H1 (cell line): ENCODE measurements around the gene CRTC1. TPM values are rescaled to one million over a fixed set of nuclear protein-coding genes. Genes with fewer than 3 reads are reported as not detected.
A peak's percentile ranks its signal among the peaks of the same experiment; 100 is the strongest.

Experiments used
- CTCF ChIA-PET: fragments of 300-600 bp; sonication (Branson Sonifier 250); formaldehyde crosslinking; loops from one replicate; lab custom pipeline; 2021; ENCODE audit not compliant: partially characterized antibody; lab: Charles Lee
- POLR2A ChIA-PET: fragments of 300-600 bp; sonication (Branson Sonifier 250); formaldehyde crosslinking; loops from one replicate; lab custom pipeline; 2021; ENCODE audit warnings: inconsistent platforms; ENCODE audit not compliant: partially characterized antibody; lab: Charles Lee
- DNase-seq, 2 experiments: peaks; one replicate each; pipeline versions ENCODE4 v3.0.0 to v3.0.0-alpha.2; 2010 to 2022; ENCODE audit warnings: low spot score in 2 of 2, low read depth in 1 of 2, mixed read lengths in 1 of 2
- FAIRE-seq: peaks from 2 replicates; lab custom pipeline; 2011; peaks lifted over from hg19 to GRCh38; lab: Jason Lieb, UNC
- H2AFZ ChIP-seq: 2 replicates; pipeline ENCODE4 v1.8.1; 2012; ENCODE audit warnings: low read length, inconsistent platforms
- H2AK5ac ChIP-seq: 2 replicates; pipeline ENCODE4 v1.6.1; 2013; ENCODE audit warnings: low read depth, low read length
- H2BK120ac ChIP-seq: replicated peaks from 2 replicates; pipeline ENCODE3; 2013; ENCODE audit warnings: low read depth, low read length, inconsistent platforms
- H2BK12ac ChIP-seq: 2 replicates; pipeline ENCODE4 v1.6.1; 2013; ENCODE audit warnings: low read depth, low read length
- H2BK15ac ChIP-seq: 2 replicates; pipeline ENCODE4 v1.6.1; 2013; ENCODE audit warnings: low read length
- H2BK20ac ChIP-seq: 2 replicates; pipeline ENCODE4 v1.6.1; 2013; ENCODE audit warnings: low read length
- H2BK5ac ChIP-seq: 2 replicates; pipeline ENCODE4 v1.6.1; 2013; ENCODE audit warnings: low read depth, low read length
- H3K14ac ChIP-seq: 2 replicates; pipeline ENCODE4 v1.6.1; 2013; ENCODE audit warnings: inconsistent platforms; ENCODE audit not compliant: insufficient read length
- H3K18ac ChIP-seq: 2 replicates; pipeline ENCODE4 v1.6.1; 2013; ENCODE audit warnings: low read length; ENCODE audit errors: extremely low read depth
- H3K23ac ChIP-seq: 2 replicates; pipeline ENCODE4 v1.6.1; 2013; ENCODE audit warnings: inconsistent platforms; ENCODE audit not compliant: insufficient read length
- H3K23me2 ChIP-seq: 2 replicates; pipeline ENCODE4 v1.6.1; 2013; ENCODE audit warnings: low read depth, low read length
- H3K27ac ChIP-seq: 2 replicates; pipeline ENCODE4 v1.6.1; 2011; ENCODE audit warnings: low read depth, low read length, inconsistent platforms
- H3K27me3 ChIP-seq, 4 experiments: replicated peaks in 1 of 4; 1 replicate in 1 of 4; 2 replicates in 3 of 4; pipeline versions ENCODE4 v1.6.1 to v1.8.1; 2011 to 2013; ENCODE audit warnings: low read length in 3 of 4, mild to moderate bottlenecking in 3 of 4, inconsistent platforms in 2 of 4, mixed read lengths in 2 of 4, moderate library complexity in 1 of 4; ENCODE audit not compliant: control insufficient read depth in 3 of 4, insufficient read depth in 3 of 4; ENCODE audit errors: extremely low read depth in 1 of 4
- H3K36me3 ChIP-seq, 4 experiments: 2 replicates each; pipeline versions ENCODE4 v1.6.1 to v1.8.1; 2011 to 2013; ENCODE audit warnings: mild to moderate bottlenecking in 4 of 4, low read length in 3 of 4, moderate library complexity in 2 of 4, control low read depth in 1 of 4, inconsistent platforms in 1 of 4; ENCODE audit not compliant: insufficient read depth in 4 of 4, control insufficient read depth in 2 of 4
- H3K4ac ChIP-seq: replicated peaks from 2 replicates; pipeline ENCODE3; 2013; ENCODE audit warnings: low read length, low read depth, mixed read lengths, inconsistent platforms; ENCODE audit not compliant: insufficient read length
- H3K4me1 ChIP-seq, 4 experiments: replicated peaks in 1 of 4; 1 replicate in 1 of 4; 2 replicates in 3 of 4; pipeline versions ENCODE4 v1.6.1 to v1.8.1; 2011 to 2013; ENCODE audit warnings: low read length in 3 of 4, inconsistent platforms in 2 of 4, mixed read lengths in 1 of 4; ENCODE audit not compliant: insufficient read depth in 4 of 4, control insufficient read depth in 3 of 4
- H3K4me2 ChIP-seq, 2 experiments: 2 replicates each; pipeline versions ENCODE4 v1.6.1 to v1.8.1; 2011 to 2013; ENCODE audit warnings: low read depth in 2 of 2, low read length in 2 of 2, control low read depth in 1 of 2, inconsistent platforms in 1 of 2, mild to moderate bottlenecking in 1 of 2; ENCODE audit not compliant: insufficient read depth in 1 of 2
- H3K4me3 ChIP-seq, 4 experiments: fragments of 200-600, 300-600 bp in 1 of 4; sonication (generic), shearing (Covaris generic), sonication (Bioruptor Twin) in 1 of 4; 2 replicates each; pipeline versions ENCODE4 v1.5.1 to v1.8.1; 2011 to 2016; ENCODE audit warnings: low read length in 4 of 4, low read depth in 3 of 4, control low read depth in 2 of 4, inconsistent platforms in 2 of 4, mild to moderate bottlenecking in 2 of 4, mixed read lengths in 1 of 4, moderate library complexity in 1 of 4; ENCODE audit not compliant: insufficient read depth in 2 of 4; ENCODE audit errors: extremely low read depth in 1 of 4
- H3K56ac ChIP-seq: replicated peaks from 2 replicates; pipeline ENCODE3; 2013; ENCODE audit warnings: low read depth, mild to moderate bottlenecking, mixed read lengths, low read length, inconsistent platforms; ENCODE audit not compliant: insufficient read length
- H3K79me1 ChIP-seq: 2 replicates; pipeline ENCODE4 v1.6.1; 2013; ENCODE audit warnings: low read depth, low read length, control low read depth
- H3K79me2 ChIP-seq, 2 experiments: 2 replicates each; pipeline versions ENCODE4 v1.6.1 to v1.8.1; 2012 to 2013; ENCODE audit warnings: low read length in 2 of 2, mild to moderate bottlenecking in 2 of 2, inconsistent platforms in 1 of 2; ENCODE audit not compliant: insufficient read depth in 2 of 2, control insufficient read depth in 1 of 2
- H3K9ac ChIP-seq, 4 experiments: replicated peaks in 1 of 4; 1 replicate in 1 of 4; 2 replicates in 3 of 4; pipeline versions ENCODE4 v1.6.1 to v1.8.1; 2011 to 2013; ENCODE audit warnings: low read depth in 3 of 4, low read length in 3 of 4, control low read depth in 2 of 4, mild to moderate bottlenecking in 2 of 4, moderate library complexity in 2 of 4, inconsistent platforms in 1 of 4; ENCODE audit errors: extremely low read depth in 1 of 4
- H3K9me3 ChIP-seq, 2 experiments: 2 replicates each; pipeline versions ENCODE4 v1.6.1 to v1.8.1; 2012 to 2013; ENCODE audit warnings: mild to moderate bottlenecking in 2 of 2, moderate library complexity in 2 of 2, control low read depth in 1 of 2, inconsistent platforms in 1 of 2, low read depth in 1 of 2, low read length in 1 of 2, mixed read lengths in 1 of 2; ENCODE audit not compliant: insufficient read depth in 2 of 2
- H4K20me1 ChIP-seq, 2 experiments: replicated peaks in 1 of 2; 2 replicates each; pipeline versions ENCODE3 to v1.8.1; 2011 to 2013; ENCODE audit warnings: inconsistent platforms in 2 of 2, low read length in 2 of 2, mild to moderate bottlenecking in 1 of 2; ENCODE audit not compliant: insufficient read depth in 2 of 2, control insufficient read depth in 1 of 2
- H4K5ac ChIP-seq: 2 replicates; pipeline ENCODE4 v1.6.1; 2013; ENCODE audit warnings: low read length, low read depth, mixed read lengths, inconsistent platforms; ENCODE audit not compliant: insufficient read length
- H4K8ac ChIP-seq: 2 replicates; pipeline ENCODE4 v1.8.0; 2013; ENCODE audit warnings: mild to moderate bottlenecking, moderate library complexity, low read length, inconsistent platforms; ENCODE audit not compliant: insufficient read depth; ENCODE audit errors: extremely low read depth
- H4K91ac ChIP-seq: replicated peaks from 2 replicates; pipeline ENCODE3; 2013; ENCODE audit warnings: low read length, mixed read lengths, inconsistent platforms; ENCODE audit not compliant: insufficient read length
- CBX5 ChIP-seq: fragments of 300-800, 300-1000 bp; sonication (generic); IDR thresholded peaks from 2 replicates; pipeline ENCODE4 v1.7.1; 2016; ENCODE audit warnings: antibody characterized with exemption, low read length, low read depth
- CTBP2 ChIP-seq: IDR thresholded peaks from 2 replicates; pipeline ENCODE4 v1.7.0; 2011; ENCODE audit warnings: borderline replicate concordance, mild to moderate bottlenecking, moderate library complexity, mixed read lengths, low read length; ENCODE audit not compliant: insufficient read depth, insufficient read length
- MAFK ChIP-seq: IDR thresholded peaks from 2 replicates; pipeline ENCODE4 v1.6.1; 2012; ENCODE audit warnings: low read depth, mild to moderate bottlenecking, improper control_type of control experiment, low read length
- RAD21 ChIP-seq, 2 experiments: IDR thresholded peaks in 1 of 2; conservative IDR thresholded peaks in 1 of 2; 2 replicates each; pipeline ENCODE4 v1.6.1; 2011; ENCODE audit warnings: low read depth in 2 of 2, low read length in 2 of 2, improper control_type of control experiment in 1 of 2, inconsistent platforms in 1 of 2, mild to moderate bottlenecking in 1 of 2, moderate library complexity in 1 of 2
- RXRA ChIP-seq: IDR thresholded peaks from 2 replicates; pipeline ENCODE4 v1.6.1; 2011; ENCODE audit warnings: low read depth, mild to moderate bottlenecking, low read length, moderate library complexity; ENCODE audit not compliant: insufficient read depth
- WGBS, 2 experiments: shearing (Covaris generic) in 1 of 2; methylation state at CpG; one replicate each; pipeline versions ENCODE4 v1.1.6 to v1.1.7; 2013 to 2015; ENCODE audit warnings: low lambda C conversion rate in 2 of 2, mixed read lengths in 2 of 2, inconsistent platforms in 1 of 2, low coverage in 1 of 2, missing lambda C conversion rate in 1 of 2; ENCODE audit not compliant: insufficient replicate concordance in 2 of 2, insufficient coverage in 1 of 2, insufficient read length in 1 of 2; ENCODE audit errors: extremely low coverage in 1 of 2, missing lambda C conversion rate in 1 of 2; 5-methylcytosine and 5-hydroxymethylcytosine counted together
- polyA plus RNA-seq, 7 experiments: library from polyadenylated mRNA; depleted of rRNA in 3 of 7; stranded (reverse) in 5 of 7; unstranded in 2 of 7; fragments of >200 nt in 5 of 7; fragments of 200-250 nt in 2 of 7; gene quantifications; 1 replicate in 5 of 7; 2 replicates in 1 of 7; 4 replicates in 1 of 7; pipeline versions ENCODE4 v1.2.1 to v1.2.3, GENCODE V29; 2011 to 2013; ENCODE audit warnings: missing spikeins in 2 of 7, mixed read lengths in 2 of 7
- total RNA-seq: library from RNA; stranded (reverse); fragmentation: NEBNext Ultra II Directional; extraction: Animal tissue kit (Norgen Biotek cat#: 25700); gene quantifications from 2 replicates; pipeline ENCODE4 v1.2.1, GENCODE V29; 2021
- TF ChIP-seq, protein P1 (sequence below), 3 experiments: IDR thresholded peaks; 1 replicate in 2 of 3; 2 replicates in 1 of 3; pipeline versions ENCODE4 v1.5.1 to v1.6.1; 2011; ENCODE audit warnings: low read length in 3 of 3, mild to moderate bottlenecking in 3 of 3, inconsistent platforms in 2 of 3, low read depth in 1 of 3, moderate library complexity in 1 of 3; ENCODE audit not compliant: insufficient read depth in 1 of 3; ENCODE audit errors: control extremely low read depth in 1 of 3

CRTC1 gene
- total and polyA plus RNA-seq, 2 of the 8 experiments (the other 6 are each of a cell fraction or from before 2014, with no cell fraction given): 2.9 to 8.5 TPM

DNA sequence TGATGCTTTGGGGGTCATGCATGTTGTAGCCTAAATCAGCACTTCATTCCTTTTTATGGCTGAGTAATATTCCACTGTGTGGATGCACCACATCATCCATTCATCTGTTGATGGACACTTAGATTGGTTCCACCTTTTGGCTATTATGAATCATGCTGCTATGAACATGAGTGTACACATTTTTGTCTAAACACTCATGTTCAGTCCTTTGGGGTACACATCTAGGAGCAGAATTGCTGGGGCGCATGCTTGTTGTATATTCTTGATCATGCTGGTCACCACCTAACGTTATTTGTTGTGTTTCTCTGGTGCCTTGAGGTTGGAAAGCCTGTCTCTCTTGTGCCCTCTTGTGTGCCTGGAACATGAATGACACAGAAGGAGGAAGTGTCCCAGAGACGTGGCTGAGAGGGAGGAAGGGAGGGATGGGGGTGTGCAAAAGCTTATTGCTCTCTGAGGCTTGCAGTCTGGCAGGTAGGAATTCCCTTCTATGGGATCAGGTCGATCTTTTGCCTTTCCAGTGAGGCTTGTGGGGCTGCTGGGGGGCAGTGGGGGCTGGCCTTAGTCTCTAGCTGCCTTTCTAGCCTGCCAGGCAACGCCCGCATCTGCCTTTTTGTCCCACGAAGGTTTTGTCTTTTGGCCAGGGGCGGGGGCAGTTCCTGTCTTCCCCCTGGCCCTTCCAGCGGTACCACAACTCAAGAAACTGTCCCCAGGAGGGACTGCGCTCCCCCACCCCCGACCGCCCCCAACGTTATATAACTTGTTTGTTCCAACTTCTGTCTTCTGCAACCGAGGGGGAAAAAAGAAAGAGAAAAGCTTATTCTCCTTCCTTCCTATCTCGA, 39.1 kb upstream of the CRTC1 start:
- Histone ChIP-seq H2BK20ac (no peak overlapping the region), H3K27ac (no peak overlapping the region), H4K5ac (no peak overlapping the region), H4K20me1 (peaks cover 1 to 19% of the 10 kb centered on the region in 2 experiments), H2BK120ac (no peak overlapping the region), H3K27me3 (no peaks in the 10 kb centered on the region), H3K23me2 (no peaks in the 10 kb centered on the region; the same call in 1 of the 2 replicates), H3K56ac (no peak overlapping the region), H2BK5ac (no peak overlapping the region; the same call in 1 of the 2 replicates), H4K91ac (no peak overlapping the region), H3K9me3 (no peaks in the 10 kb centered on the region), H3K14ac (no peak overlapping the region), H3K4me2 (no peak overlapping the region), H3K23ac (no peak overlapping the region), H3K4ac (no peak overlapping the region), H2BK12ac (no peak overlapping the region), H3K79me1 (peaks cover 14% of the 10 kb centered on the region), H3K9ac (no peak overlapping the region), H3K36me3 (no peaks in the 10 kb centered on the region), H2AFZ (no peak overlapping the region), H3K18ac (no peak overlapping the region)
- DNase-seq: no peak
- ChIA-PET CTCF (interaction anchor here (0.6 to 2.5 kb wide), 8 partner anchors 15 to 239 kb away, joined by 3 to 8 read pairs (median 4); partner anchors contain the start of gene REX1BD), POLR2A (interaction anchor here (1.2 to 1.5 kb wide), 2 partner anchors 41 to 55 kb away, joined by 4 read pairs; no protein-coding TSS in a partner anchor)
- no peak for TF ChIP-seq MAFK
- no peak for TF ChIP-seq CTBP2
- TF ChIP-seq CBX5: no peak
- peak in 1 of 2 experiments; percentile 28; a peak in 1 of 4 replicates for TF ChIP-seq RAD21 (IDR thresholded peaks at IDR 0.05 in 1 of 2, conservative IDR thresholded peaks at IDR 0.05 in 1 of 2; ENCODE audit: low read depth in 2 of 2, low read length in 2 of 2)
- no peak for TF ChIP-seq RXRA
- TF ChIP-seq, protein P1, sequence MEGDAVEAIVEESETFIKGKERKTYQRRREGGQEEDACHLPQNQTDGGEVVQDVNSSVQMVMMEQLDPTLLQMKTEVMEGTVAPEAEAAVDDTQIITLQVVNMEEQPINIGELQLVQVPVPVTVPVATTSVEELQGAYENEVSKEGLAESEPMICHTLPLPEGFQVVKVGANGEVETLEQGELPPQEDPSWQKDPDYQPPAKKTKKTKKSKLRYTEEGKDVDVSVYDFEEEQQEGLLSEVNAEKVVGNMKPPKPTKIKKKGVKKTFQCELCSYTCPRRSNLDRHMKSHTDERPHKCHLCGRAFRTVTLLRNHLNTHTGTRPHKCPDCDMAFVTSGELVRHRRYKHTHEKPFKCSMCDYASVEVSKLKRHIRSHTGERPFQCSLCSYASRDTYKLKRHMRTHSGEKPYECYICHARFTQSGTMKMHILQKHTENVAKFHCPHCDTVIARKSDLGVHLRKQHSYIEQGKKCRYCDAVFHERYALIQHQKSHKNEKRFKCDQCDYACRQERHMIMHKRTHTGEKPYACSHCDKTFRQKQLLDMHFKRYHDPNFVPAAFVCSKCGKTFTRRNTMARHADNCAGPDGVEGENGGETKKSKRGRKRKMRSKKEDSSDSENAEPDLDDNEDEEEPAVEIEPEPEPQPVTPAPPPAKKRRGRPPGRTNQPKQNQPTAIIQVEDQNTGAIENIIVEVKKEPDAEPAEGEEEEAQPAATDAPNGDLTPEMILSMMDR (IDR thresholded peaks at IDR 0.05; ENCODE audit: control extremely low read depth in 1 of 3, insufficient read depth in 1 of 3, low read depth in 1 of 3, low read length in 3 of 3): peak in 2 of 3 experiments; percentile 12 to 20; a peak in 2 of 4 replicates
- TF ChIP-seq, all 59 proteins: peak for 2
- peaks cover 0 to 12% (median 4%) of the 10 kb centered on the region in 4 experiments; a peak in 4 of 7 replicates for H3K4me1 ChIP-seq
- WGBS, 2 experiments: 76% methylated on average over 15 of the region's 15 CpGs; no CpG with 5 or more reads in 1 of the 2 experiments
- 0 out of 2 replicates have a peak overlapping the region, but pooled peaks have one; percentile 75 for H2AK5ac ChIP-seq
- FAIRE-seq: peak; percentile 48
- no peak overlapping the region for H4K8ac ChIP-seq
- no peak overlapping the region for H3K4me3 ChIP-seq
- peaks cover 0 to 14% of the 10 kb centered on the region in 2 experiments; a peak in 2 of 4 replicates for H3K79me2 ChIP-seq
- no peak overlapping the region for H2BK15ac ChIP-seq
